ENCODE data around the gene CSTB. TPM values are rescaled to one million over a fixed set of nuclear protein-coding genes. Genes with fewer than 3 reads are reported as not detected.

The CSTB gene
- total and polyA plus RNA-seq, 2 donors (not counting 3 experiments of a cell fraction or from before 2014, with no cell fraction given) = 65.8 to 83.7 TPM

GRCh38 chr21:43786300-43786806 lies 10.2 kb upstream of the CSTB start:
- H3K4me1 ChIP-seq (ENCODE audit: control insufficient read depth, extremely low read depth, insufficient read depth, low read length) = peaks cover 7% of the 10 kb centered on the region
- no peaks in the 10 kb centered on the region for H3K36me3 ChIP-seq (ENCODE audit: control insufficient read depth in 2 of 2, extremely low read depth in 1 of 2, insufficient read depth in 2 of 2, low read length in 2 of 2)
- peaks cover 20% of the 10 kb centered on the region for H3K79me2 ChIP-seq (ENCODE audit: control insufficient read depth, insufficient read depth, low read length)
- H3K27me3 ChIP-seq (ENCODE audit: control insufficient read depth in 2 of 2, insufficient read depth in 2 of 2, low read length in 2 of 2) = no peaks in the 10 kb centered on the region
- no peak for TF ChIP-seq GATA2 (IDR thresholded peaks at IDR 0.05; ENCODE audit: insufficient read depth, insufficient read length, low read depth, low read length)
- no peak for TF ChIP-seq EZH2 (IDR thresholded peaks at IDR 0.05; ENCODE audit: borderline replicate concordance, low read depth, low read length, severe bottlenecking)
- TF ChIP-seq MAX (IDR thresholded peaks at IDR 0.05; ENCODE audit: insufficient read depth, insufficient read length) = no peak
- no peak for TF ChIP-seq POLR2A (IDR thresholded peaks at IDR 0.05; ENCODE audit: low read depth, low read length)
- no peak for TF ChIP-seq POLR2AphosphoS5 (IDR thresholded peaks at IDR 0.05; ENCODE audit: insufficient read depth, low read depth, low read length)
- no peak for TF ChIP-seq MYC (IDR thresholded peaks at IDR 0.05; ENCODE audit: low read depth, low read length)
- H4K20me1 ChIP-seq (replicated peaks; ENCODE audit: control insufficient read depth, extremely low read depth, insufficient read depth, low read length) = no peaks in the 10 kb centered on the region
- no peaks in the 10 kb centered on the region for H3K9me3 ChIP-seq (replicated peaks; ENCODE audit: control insufficient read depth, insufficient read depth, low read length)
- intact Hi-C loops (cut with micrococcal nuclease) (loop anchor here (5.0 kb wide), 1 partner anchor 59 kb away; no protein-coding TSS in a partner anchor), dilution Hi-C loops (cut with MboI; ENCODE audit: extremely low pct_ligation_motif_present, low sequenced_read_pairs) (no loop called here)
- no peak overlapping the region for H2AFZ ChIP-seq (ENCODE audit: low read depth, low read length)
- H3K4me3 ChIP-seq (replicated peaks in 1 of 3; ENCODE audit: insufficient read depth in 1 of 3, low read depth in 1 of 3, low read length in 3 of 3) = no peak overlapping the region
- no TSS peak for BruUV-seq (replicated peaks)
- POLR2A ChIA-PET = no interaction called here
- H3K9ac ChIP-seq (replicated peaks; ENCODE audit: extremely low read depth, insufficient read depth, low read length) = no peak overlapping the region
- CTCF ChIA-PET = no interaction called here
- FAIRE-seq (no peak), DNase-seq (ENCODE audit: low read depth, low spot score) (no peak)
- H3K9me1 ChIP-seq (replicated peaks; ENCODE audit: control insufficient read depth, extremely low read depth, insufficient read depth, low read length) = no peaks in the 10 kb centered on the region
- H3K27ac ChIP-seq (ENCODE audit: insufficient read depth, low read depth, low read length) = no peak overlapping the region
- no peak overlapping the region for H3K4me2 ChIP-seq (ENCODE audit: insufficient read depth, low read length)

GRCh38 chr21:43785134-43785533 lies 9.0 kb upstream of the CSTB start:
- POLR2A ChIA-PET = no interaction called here
- no peak for TF ChIP-seq CTCF (IDR thresholded peaks at IDR 0.05; ENCODE audit: extremely low read depth in 1 of 2, insufficient read depth in 1 of 2, low read depth in 1 of 2, low read length in 2 of 2)
- TF ChIP-seq GATA2 (IDR thresholded peaks at IDR 0.05; ENCODE audit: insufficient read depth, insufficient read length, low read depth, low read length) = no peak
- no peak for TF ChIP-seq FOS (IDR thresholded peaks at IDR 0.05; ENCODE audit: borderline replicate concordance, insufficient read depth, low read length)

More at GRCh38 chr21:43785134-43785533, 9.0 kb upstream of the CSTB start:
- FAIRE-seq = no peak
- dilution Hi-C loops (cut with MboI; ENCODE audit: extremely low pct_ligation_motif_present, low sequenced_read_pairs) = no loop called here
- no peak for DNase-seq (ENCODE audit: low read depth, low spot score)
- Histone ChIP-seq H4K20me1 (replicated peaks; ENCODE audit: control insufficient read depth, extremely low read depth, insufficient read depth, low read length) (no peaks in the 10 kb centered on the region), H3K9me1 (replicated peaks; ENCODE audit: control insufficient read depth, extremely low read depth, insufficient read depth, low read length) (no peaks in the 10 kb centered on the region), H2AFZ (ENCODE audit: low read depth, low read length) (no peak overlapping the region), H3K4me1 (ENCODE audit: control insufficient read depth, extremely low read depth, insufficient read depth, low read length) (peaks cover 3% of the 10 kb centered on the region), H3K4me3 (replicated peaks in 1 of 3; ENCODE audit: insufficient read depth in 1 of 3, low read depth in 1 of 3, low read length in 3 of 3) (no peak overlapping the region), H3K36me3 (ENCODE audit: control insufficient read depth in 2 of 2, extremely low read depth in 1 of 2, insufficient read depth in 2 of 2, low read length in 2 of 2) (no peaks in the 10 kb centered on the region), H3K4me2 (ENCODE audit: insufficient read depth, low read length) (no peak overlapping the region), H3K9ac (replicated peaks; ENCODE audit: extremely low read depth, insufficient read depth, low read length) (no peak overlapping the region), H3K79me2 (ENCODE audit: control insufficient read depth, insufficient read depth, low read length) (peaks cover 7% of the 10 kb centered on the region), H3K9me3 (replicated peaks; ENCODE audit: control insufficient read depth, insufficient read depth, low read length) (no peaks in the 10 kb centered on the region), H3K27ac (ENCODE audit: insufficient read depth, low read depth, low read length) (no peak overlapping the region), H3K27me3 (ENCODE audit: control insufficient read depth in 2 of 2, insufficient read depth in 2 of 2, low read length in 2 of 2) (no peaks in the 10 kb centered on the region)
- intact Hi-C loops (cut with micrococcal nuclease) = loop anchor here (5.0 kb wide), 1 partner anchor 58 kb away; no protein-coding TSS in a partner anchor
- CTCF ChIA-PET = no interaction called here
- no TSS peak for BruUV-seq (replicated peaks)
